Thyroid gland (tissue), 4 donors: ENCODE data around the gene SLC35B2.

Source experiments
- CTCF ChIP-seq, 6 experiments: fragments of 200-600 bp in 3 of 6; fragments of 450-650 bp in 3 of 6; sonication (generic) in 3 of 6; IDR thresholded peaks; one replicate each; pipeline ENCODE4 v1.5.1; 2016 to 2019; ENCODE audit warnings: antibody characterized with exemption in 6 of 6, mild to moderate bottlenecking in 2 of 6, inconsistent platforms in 1 of 6, moderate library complexity in 1 of 6
- POLR2A ChIP-seq, 2 donors: fragments of 450-650 bp; IDR thresholded peaks; one replicate each; pipeline ENCODE4 v1.6.1; 2017; ENCODE audit warnings: antibody characterized with exemption in 2 of 2, mild to moderate bottlenecking in 2 of 2, moderate library complexity in 1 of 2

GRCh38 chr6:44263354-44264100 lies 6.2 kb upstream of the SLC35B2 start:
- TF ChIP-seq CTCF (IDR thresholded peaks at IDR 0.05) (no peak), POLR2A (IDR thresholded peaks at IDR 0.05) (no peak)
